ENCODE results near the gene GPR15.
"Not testable (repeated sequence)": the region's sequence is repeated elsewhere in the genome, so short reads cannot be mapped to it uniquely, and the experiment has no call there.

The GPR15 gene

GRCh38 chr3:98558100-98558827 lies 26.5 kb downstream of the GPR15 start:
- POLR2A ChIA-PET = no interaction called here
- CTCF ChIA-PET = no interaction called here

GRCh38 chr3:98559769-98560168 lies 28.0 kb downstream of the GPR15 start:
- DNase-seq (ENCODE audit: low read depth, low spot score); CTCF ChIA-PET; POLR2A ChIA-PET: not testable (repeated sequence)

More at GRCh38 chr3:98558100-98558827, 26.5 kb downstream of the GPR15 start:
- H3K4me3 ChIP-seq (ENCODE audit: low read depth, low read length) = no peak overlapping the region
- no peak for DNase-seq (ENCODE audit: low read depth, low spot score)
- TF ChIP-seq CTCF (IDR thresholded peaks at IDR 0.05; ENCODE audit: insufficient read depth, low read length, missing control alignments) = no peak

GRCh38 chr3:98560911-98561310 lies 29.1 kb downstream of the GPR15 start:
- CTCF ChIA-PET = no interaction called here
- POLR2A ChIA-PET = no interaction called here
- no peak for DNase-seq (ENCODE audit: low read depth, low spot score)

More at GRCh38 chr3:98559769-98560168, 28.0 kb downstream of the GPR15 start:
- H3K4me3 ChIP-seq (ENCODE audit: low read depth, low read length) = not testable (repeated sequence)

GRCh38 chr3:98561727-98562521 lies 30.1 kb downstream of the GPR15 start:
- ChIA-PET POLR2A (interaction anchor here (0.6 kb wide), 1 partner anchor 26 kb away, joined by 3 read pairs; no protein-coding TSS in a partner anchor), CTCF (interaction anchor here (1.2 kb wide), 1 partner anchor 522 kb away, joined by 3 read pairs; no protein-coding TSS in a partner anchor)
- TF ChIP-seq CTCF (IDR thresholded peaks at IDR 0.05; ENCODE audit: insufficient read depth, low read length, missing control alignments) = no peak
- no peak for DNase-seq (ENCODE audit: low read depth, low spot score)
- H3K4me3 ChIP-seq (ENCODE audit: low read depth, low read length) = no peak overlapping the region

More at GRCh38 chr3:98560911-98561310, 29.1 kb downstream of the GPR15 start:
- no peak overlapping the region for H3K4me3 ChIP-seq (ENCODE audit: low read depth, low read length)
- no peak for TF ChIP-seq CTCF (IDR thresholded peaks at IDR 0.05; ENCODE audit: insufficient read depth, low read length, missing control alignments)

GRCh38 chr3:98563661-98564281 lies 32.0 kb downstream of the GPR15 start:
- no peak for TF ChIP-seq CTCF (IDR thresholded peaks at IDR 0.05; ENCODE audit: insufficient read depth, low read length, missing control alignments)
- POLR2A ChIA-PET = no interaction called here
- peak; percentile 26 for DNase-seq (ENCODE audit: low read depth, low spot score)
- CTCF ChIA-PET = interaction anchor here (0.9 to 1.0 kb wide), 2 partner anchors 24 to 430 kb away, joined by 3 to 4 read pairs; no protein-coding TSS in a partner anchor
- H3K4me3 ChIP-seq (ENCODE audit: low read depth, low read length) = no peak overlapping the region

- CTCF ChIA-PET = interaction anchor here (1.0 to 1.4 kb wide), 2 partner anchors 23 to 525 kb away, joined by 4 to 7 read pairs; no protein-coding TSS in a partner anchor
These were observed 32.7 kb downstream of the GPR15 start for GRCh38 chr3:98564282-98565005.

More at GRCh38 chr3:98564282-98565005, 32.7 kb downstream of the GPR15 start:
- POLR2A ChIA-PET = no interaction called here
- TF ChIP-seq CTCF (IDR thresholded peaks at IDR 0.05; ENCODE audit: insufficient read depth, low read length, missing control alignments) = no peak
- DNase-seq (ENCODE audit: low read depth, low spot score) = no peak
- H3K4me3 ChIP-seq (ENCODE audit: low read depth, low read length) = no peak overlapping the region
